Stimulated activated CD8-positive, alpha-beta memory T cell treated with anti-CD3 and anti-CD28 coated beads, Interleukin-4, amount 100 ng/mL, for 4 hours (primary cell): Measurements from ENCODE around the gene STK17A.
"Not testable (repeated sequence)": the region's sequence is repeated elsewhere in the genome, so short reads cannot be mapped to it uniquely, and the experiment has no call there.

Experiments used
- DNase-seq, 2 donors: peaks; one replicate each; pipeline ENCODE4 v3.0.0-alpha.2; 2020; ENCODE audit warnings: low read depth in 2 of 2, low spot score in 1 of 2

The STK17A gene

DNA sequence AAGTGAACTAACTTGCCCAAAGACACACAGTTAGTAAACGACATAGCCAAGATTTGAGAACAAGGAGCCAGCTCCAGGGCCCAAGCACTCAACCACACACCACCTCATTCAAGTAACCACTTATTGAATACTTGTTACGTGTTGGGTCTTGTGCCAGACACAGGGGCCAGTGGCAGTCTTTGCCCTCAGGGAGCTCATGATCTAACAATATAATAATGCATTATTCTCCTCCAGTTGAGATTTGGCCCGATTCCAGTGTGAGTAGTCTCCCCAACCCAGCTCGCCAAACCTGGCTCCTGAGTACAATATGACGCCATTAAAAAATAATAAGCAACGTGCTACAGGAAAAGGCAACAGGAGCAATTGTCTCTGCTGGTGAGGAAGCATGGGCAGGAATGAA is 14.4 kb upstream of the STK17A start:
- DNase-seq = no peak

DNA sequence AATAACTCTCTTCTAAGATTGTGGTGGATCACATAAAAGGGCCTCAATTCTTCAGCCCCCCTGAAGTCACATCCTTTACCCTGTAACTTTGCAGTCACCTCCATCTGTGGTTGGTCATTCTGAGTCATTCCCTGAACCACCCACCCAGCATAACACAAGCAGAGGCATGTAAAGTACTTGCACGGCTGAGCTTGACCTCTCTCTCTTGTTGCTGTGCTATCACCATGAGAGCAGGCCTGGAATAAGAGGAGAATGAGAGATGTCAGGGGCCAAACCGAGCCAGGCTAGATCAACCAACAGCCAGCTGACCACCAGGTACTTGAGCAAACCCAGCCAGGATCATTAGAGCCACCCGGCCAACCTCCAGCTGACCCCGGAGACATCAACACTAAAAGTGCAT is 13.5 kb upstream of the STK17A start:
- no peak for DNase-seq

DNA sequence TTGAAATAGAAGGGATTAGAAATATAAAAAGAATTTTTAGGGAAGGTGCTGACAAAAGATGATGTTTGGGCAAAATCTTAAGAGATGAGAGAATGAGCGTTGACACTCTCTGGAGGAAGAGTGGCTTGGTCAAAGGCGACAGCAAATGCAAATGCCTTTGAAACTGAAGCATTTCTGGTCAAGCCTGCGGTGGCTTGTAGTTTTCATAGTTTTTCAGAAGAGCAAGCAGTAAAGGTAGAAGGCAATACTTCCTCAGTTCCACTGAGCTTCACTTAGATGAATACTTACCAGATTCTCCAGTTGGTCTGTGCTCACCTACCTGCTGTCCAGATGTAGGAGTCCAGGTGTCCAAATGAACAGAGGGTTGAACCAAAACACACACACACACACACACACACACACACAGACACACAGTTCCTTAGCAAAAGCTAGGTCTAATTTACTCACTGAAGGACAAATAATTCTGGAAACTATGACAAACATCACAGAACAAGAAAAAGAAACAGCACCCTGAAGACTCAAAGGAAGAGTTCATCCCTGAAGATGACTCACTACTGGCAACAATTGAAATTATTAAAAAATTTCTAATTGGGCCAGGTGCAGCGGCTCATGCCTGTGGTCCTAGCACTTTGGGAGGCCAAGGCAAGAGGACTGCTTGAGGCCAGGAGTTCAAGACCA is 12.1 kb upstream of the STK17A start:
- no peak for DNase-seq

DNA sequence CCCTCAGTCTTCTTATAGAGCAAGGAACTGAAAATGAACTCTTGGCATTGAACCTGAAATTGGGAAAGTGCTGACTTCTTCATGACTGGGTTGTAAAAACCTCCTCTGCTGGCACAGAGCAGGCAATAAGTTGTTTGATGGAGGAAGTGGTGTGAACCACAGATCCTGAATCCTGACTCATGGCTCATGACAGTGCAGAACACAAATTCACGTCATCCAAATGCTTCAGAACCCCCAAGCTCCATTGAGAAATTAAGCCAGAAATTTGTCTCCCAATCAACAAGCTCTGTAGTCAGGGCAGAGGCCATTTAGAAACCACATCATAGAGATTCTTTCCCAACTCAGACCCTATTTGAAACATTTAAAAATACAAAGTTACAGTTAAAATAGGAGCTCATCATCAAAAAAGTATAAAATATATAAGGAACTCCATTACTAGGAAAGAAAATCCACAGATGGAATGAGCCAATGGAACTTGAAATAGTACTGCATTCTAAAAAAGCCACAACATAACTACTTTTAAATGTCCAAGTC is 10.3 kb upstream of the STK17A start:
- peak in 1 of 2 donors; percentile 9 for DNase-seq

DNA sequence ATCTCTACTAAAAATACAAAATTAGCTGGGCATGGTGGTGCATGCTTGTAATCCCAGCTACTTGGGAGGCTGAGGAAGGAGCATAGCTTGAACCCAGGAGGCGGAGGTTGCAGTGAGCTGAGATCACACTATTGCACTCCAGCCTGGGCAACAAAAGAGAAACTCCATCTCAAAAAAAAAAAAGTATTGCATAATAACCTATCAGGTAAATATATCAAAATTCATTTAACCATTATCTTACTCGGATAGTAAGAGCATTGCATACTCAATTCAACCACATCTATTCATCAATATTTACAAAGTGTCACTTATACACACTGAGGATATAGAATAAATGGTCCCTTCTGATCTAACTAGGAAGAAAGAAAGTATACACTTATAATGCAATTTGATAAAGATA is 9.1 kb upstream of the STK17A start:
- not testable (repeated sequence) for DNase-seq

DNA sequence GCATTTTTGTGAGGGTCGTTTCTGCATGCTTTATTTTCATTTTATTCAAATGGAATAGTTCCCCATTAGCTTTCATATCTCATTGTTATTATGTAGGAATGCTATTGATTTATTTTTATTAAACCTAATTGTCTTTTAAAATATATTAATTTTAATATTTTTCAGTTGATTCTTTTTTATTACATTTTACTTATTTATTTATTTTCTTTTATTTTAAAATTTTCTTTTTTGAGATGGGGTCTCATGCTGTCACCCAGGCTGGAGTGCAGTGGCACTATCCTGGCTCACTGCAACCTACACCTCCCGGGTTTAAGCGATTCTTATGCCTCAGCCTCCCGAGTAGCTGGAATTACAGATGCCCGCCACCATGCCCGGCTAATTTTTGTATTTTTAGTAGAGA is 7.4 kb upstream of the STK17A start:
- DNase-seq = no peak

DNA sequence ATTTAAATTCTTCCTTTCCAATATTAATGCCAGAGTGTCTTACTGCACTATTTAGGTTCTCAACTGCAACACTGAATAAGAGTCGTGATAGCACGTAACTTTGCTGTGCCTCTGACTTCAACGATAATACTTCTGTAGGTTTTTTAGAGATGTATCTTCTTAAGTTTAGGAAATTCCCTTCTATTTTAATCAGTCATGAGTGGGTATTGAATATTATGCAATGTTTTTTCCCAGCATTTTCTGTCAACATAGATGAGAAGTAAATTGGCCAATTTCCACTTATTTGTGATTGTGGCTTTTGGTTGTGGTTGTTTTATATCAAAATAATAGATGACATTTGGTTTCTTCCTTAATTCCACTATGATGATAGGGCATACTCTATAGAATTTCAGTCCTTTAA is 6.7 kb upstream of the STK17A start:
- DNase-seq = no peak

DNA sequence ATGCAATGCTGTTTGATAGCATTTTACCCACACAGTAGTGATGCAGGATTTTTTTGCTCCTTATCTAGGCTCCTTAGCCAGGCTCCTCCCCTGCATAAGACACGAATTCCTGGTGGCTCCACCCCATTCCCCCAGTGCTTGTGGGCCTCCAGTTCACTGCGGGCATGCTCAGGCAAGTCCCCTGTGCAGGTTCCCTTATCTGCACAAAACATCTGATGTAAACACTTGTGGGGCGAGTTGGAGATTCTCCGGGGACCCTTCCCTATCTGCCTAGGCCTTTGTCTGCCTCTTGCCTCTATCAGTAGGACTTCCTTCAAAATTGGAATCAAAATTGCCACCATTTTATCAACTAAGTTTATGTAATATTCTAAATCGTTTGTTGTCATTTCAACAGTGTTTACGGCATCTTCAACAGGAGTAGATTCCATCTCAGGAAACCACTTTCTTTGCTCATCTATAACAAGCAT is 5.4 kb upstream of the STK17A start:
- no peak for DNase-seq

DNA sequence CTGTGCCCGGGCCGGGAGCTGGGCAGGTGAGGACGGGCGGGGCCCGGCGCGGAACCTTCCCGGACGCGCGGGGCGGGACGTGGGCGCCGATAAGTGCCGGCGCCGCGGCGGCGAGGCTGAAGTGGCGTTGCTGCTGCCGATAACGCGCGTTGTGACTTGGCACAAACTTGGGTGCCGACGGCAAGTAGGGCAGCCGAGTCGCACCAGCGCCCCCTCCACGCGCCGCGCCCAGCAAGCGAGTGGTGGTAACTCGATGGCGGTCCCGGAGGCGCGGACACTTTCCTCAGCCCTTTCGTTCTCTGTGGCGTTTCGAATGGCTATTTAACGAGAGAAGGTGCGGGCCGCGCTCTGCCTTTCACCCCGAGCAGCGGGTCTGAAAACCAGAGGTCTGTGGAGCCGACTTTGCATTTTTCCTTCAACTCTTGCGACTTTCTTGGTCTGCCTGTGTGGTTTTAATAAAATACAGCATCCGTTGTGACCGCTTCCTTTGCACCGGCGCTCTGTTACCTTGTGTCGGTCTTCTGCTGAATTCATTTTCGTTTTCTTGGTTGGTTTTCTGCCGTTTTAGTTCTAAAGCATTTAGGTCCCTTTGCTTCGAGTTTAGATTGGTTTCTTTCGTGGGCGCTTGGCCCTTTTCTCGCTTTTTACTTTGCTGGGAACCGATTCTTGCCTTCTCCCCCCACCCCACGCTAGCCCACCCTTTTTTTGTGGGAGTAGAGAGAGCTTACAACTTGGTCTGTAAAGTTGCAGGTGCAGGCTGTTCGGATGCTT is 701 bp downstream of the STK17A start:
- peak; percentile 26 to 49 for DNase-seq

DNA sequence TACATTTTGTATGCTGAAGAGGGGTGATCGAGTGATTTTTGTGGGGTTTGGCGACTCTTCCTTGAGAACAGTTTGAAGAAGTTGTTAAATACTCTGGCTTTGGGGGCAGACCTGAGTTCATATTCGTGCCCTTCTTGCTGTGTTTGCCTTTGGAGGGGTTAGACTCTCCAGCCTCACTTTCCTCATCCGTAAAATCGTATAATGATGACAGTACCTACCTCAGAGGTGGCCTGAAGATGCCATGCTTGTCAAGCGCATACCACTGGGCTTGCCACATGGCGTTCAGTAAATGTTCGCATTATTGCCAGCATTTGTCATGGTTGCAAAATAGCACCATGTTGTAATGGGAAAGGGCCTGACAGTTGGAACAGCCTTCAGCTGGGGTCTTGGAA is 1.3 kb downstream of the STK17A start:
- no peak for DNase-seq

DNA sequence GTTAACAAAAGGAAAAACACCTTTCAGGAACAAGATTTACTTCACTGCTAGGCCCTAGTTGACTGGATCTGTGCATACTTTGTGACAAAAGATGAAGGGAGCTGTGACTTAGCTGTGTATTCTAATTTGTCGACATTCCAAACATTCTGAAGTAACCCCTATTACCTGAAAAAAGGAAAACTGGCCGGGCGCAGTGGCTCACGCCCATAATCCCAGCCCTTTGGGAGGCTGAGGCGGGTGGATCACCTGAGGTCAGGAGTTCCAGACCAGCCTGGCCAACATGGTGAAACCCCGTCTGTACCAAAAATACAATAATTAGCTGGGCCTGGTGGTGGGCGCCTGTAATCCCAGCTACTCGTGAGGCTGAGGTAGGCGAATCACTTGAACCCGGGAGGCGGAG is 1.8 kb downstream of the STK17A start:
- not testable (repeated sequence) for DNase-seq

DNA sequence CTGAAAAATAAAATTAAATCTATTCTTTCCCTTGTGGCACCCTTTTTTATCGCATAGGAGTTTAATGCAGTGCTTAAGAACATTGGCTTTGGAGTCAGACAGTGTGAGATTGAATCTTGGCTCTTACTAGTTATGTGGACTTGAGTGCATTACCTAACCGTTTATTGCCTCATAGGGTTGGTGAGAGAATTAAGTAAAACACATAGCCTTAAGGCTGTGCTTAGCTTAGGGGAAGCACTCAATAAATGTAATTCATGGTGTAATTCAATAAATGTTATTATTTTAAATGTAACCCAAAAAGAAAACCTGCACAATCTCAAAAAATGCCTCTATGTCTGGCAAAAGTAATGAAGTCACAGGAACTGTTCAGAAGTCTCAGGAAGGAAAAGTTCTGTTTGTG is 2.7 kb downstream of the STK17A start:
- no peak for DNase-seq

DNA sequence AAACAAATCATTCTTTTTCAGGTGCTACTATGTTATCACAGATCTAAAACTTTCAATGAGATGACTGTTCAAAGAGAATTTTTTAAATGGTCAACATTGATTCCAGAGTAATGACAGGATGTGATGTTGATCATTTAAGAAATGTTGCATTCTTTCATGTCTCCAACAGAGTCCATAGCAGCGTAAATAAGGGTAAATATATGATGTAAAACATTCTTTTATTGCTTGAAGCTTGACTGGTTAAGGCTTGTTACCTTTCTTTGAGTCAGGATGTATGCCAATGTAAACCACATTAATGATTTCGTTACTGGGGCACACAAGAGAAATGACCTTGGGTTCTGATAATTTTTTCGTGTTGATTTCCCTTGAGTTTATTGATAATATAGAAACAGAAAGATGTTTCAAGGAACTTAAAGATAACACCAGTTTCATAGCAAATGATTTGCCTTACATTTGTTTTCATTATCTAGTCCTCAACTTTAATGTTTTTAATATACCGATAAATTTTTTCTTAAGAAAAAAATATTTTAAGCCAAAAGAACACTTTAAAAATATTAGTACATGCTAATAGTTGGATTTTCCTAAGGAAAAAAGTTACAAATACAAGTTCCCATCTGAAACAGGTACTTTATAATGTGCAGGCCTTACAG is 3.5 kb downstream of the STK17A start:
- DNase-seq = no peak

DNA sequence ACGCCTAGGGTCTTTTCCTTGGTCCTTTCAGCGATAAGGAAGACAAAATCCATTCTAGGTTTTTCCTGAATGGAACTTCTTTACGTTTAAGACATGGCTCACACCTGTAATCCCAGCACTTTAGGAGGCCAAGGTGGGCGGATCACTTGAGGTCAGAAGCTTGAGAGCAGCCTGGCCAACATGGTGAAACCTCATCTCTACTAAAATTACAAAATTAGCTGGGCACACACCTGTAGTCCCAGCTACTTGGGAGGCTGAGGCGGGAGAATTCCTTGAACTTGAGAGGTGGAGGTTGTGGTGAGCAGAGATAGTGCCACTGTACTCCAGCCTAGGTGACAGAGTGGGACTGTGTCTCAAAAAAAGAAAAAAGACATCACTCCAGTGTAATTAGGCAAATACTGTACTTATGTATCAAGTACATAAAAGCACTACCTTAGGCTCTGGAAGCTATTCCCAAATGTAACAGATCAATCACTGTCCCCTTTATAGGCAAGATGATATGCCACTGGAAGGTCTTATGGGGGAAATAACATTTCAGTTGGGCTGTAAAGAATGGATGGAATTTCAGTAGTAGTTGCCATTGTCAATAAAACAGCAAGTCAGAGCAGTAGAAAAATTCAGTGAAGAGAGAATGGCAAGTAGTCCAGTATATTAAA is 5.7 kb downstream of the STK17A start:
- DNase-seq = no peak

DNA sequence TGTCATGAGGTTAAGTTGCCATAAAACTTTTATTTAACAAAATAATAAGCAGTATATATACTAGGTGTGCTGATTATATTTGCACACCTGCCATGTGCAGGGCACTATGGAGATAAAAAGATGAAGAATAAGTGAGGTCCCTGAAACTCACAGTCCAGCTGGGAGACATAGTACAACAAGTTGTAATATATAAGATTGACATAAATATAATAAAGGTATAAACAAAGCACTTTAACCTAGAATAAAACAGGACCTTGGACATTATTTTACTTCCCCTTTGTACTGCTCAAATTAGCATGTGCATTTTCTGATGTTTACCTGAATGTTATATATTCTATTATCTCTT is 6.2 kb downstream of the STK17A start:
- no peak for DNase-seq

DNA sequence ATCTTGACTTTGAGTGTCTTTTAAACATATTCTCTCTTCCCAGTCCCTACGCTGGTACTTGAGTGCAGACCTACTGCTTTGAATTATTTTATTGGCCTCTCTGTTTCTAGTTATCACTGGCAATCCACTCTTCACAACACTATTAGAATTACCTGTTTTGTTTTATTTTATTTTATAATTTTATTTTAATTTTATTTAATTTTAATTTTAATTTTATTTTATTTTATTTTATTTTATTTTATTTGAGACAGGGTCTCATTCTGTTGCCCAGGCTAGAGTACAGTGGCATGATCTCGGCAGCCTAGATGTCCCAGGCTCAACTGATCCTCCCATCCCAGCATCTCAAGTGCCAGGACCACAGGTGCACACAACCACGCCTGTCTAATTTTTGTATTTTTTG is 6.8 kb downstream of the STK17A start:
- no peak for DNase-seq

DNA sequence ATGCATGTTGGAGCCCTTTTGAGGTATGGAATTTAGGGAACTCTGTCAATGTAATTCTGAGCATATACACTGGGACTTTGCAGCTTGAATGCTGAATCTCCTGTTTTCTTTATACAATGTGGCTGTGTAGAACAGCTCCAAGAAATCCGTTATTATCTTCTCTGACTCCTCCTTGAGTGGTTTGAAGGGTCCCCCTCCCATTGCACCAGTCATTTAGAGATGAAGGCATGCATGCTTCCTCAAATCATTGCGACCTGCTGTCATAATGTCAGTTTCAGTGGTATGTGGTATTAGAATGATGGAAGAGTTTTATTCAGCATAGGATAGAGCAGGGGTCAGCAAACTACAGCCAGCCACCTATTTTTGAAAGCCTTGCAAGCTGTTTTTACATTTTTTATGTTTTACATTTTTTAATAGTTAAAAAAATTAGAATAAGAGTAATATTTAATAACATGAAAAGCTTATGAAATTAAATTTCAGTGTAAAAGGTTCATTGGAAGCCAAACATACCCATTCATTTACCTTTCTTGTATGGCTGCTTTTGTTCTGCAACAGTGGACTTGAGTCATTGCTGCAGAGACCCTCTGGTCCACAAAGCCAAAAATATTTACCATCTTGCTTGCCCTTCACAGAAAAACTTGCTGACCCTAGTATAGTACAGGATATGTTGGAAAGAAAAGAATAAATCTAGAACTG is 8.1 kb downstream of the STK17A start:
- no peak for DNase-seq

DNA sequence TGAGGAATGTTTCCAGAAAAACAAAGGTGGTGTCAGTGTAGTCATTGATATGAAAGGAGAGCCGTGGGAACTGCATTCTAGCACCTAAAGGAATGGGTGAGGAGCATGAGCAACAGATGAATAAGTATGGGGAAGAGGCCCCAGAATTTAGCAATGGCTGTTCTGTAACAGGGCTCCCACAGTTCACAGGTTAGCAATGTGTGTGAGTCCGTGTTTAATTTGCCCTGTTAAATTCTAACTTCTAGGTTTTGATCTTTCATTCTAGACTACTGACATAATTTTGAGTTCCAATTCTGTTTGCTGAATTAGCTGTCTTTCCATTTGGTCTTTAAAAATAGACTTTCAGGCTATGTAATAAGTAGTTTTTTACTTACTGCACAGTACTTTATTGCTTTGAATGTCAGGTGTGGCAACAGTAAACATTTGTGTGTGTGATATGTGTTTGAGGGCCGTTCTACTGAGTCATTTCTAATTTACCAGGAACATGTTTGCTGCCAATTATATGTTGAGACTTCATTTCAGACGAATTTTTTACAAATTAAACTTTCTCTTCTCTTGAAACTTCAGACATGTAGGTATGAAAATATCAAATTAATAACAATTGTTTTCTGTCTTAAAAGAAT is 8.8 kb downstream of the STK17A start:
- no peak for DNase-seq

DNA sequence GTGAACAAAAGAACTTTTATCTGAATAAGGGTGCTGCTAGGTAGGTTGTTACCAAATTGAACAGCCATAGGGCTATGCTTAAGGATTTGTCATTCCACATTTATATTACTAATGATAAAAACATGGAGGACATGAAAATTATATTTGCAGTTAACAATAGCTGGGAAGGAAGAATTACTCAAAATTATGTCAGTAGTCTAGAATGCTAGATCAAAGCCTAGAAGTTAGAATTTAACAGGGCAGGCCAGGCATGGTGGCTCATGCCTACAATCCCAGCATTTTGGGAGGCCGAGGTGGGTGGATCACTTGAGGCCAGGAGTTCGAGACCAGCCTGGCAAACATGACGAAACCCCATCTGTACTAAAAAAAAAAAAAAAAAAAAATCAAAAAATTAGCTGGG is 9.4 kb downstream of the STK17A start:
- no peak for DNase-seq

DNA sequence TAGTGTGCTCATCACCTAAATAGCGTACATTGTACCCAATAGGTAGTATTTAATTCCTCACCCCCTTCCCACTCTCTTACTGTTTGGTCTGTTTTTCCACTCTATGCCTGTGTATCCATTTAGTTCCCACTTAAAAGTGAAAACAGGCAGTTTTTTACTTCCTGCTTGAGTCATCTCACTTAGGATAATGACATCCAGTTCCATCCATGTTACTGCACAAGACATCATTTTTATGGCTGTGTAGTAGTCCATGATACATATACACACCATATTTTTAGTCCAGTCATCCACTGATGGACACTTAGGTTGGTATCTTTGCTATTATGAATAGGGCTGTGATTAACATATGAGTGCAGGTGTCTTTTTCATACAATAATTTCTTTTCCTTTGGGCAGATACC is 10.1 kb downstream of the STK17A start:
- no peak for DNase-seq

DNA sequence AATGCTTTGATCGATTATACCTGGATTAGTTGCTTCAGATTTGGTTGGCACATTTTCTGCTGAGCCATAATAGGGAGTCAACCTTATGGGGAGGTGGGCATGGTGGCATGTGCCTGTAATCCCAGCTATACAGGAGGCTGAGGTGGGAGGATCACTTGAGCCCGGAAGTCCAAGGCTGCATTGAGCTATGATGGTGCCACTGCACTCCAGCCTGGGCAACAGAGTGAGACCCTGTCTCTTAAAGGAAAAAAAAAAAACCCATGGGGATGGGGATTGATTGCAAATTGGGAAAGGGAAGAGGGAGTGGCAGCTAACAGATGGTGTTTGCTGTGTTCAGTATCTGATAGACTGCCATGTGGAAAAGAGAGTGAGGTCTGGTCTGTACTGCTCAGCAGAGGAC is 11.1 kb downstream of the STK17A start:
- no peak for DNase-seq
